ENCODE measurements around the gene CADM2. TPM values are rescaled to one million over a fixed set of nuclear protein-coding genes. Genes with fewer than 3 reads are reported as not detected.

The CADM2 gene
- total RNA-seq, 4 donors from 2014 or later: 1.7 to 34.7 (median 7.9) TPM

DNA sequence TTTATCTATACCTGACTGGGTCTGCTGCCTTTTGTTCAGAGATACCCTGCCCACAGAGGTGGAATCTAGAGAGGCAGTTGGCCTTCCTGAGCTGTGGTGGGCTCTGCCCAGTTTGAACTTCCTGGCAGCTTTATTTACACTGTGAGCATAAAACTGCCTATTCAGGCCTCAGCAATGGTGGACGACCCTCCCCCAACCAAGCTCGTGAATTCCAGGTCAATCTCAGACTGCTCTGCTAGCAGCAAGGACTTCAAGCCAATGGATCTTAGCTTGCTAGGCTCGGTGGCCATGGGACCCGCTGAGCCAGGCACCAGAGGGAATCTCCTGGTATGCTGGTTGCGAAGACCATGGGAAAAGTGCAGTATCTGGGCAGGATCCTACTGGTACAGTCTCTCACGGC, 270.2 kb downstream of the CADM2 start:
- ATAC-seq (ENCODE audit: low FRiP score) (no peak), DNase-seq (ENCODE audit: low spot score) (no peak)
- TF ChIP-seq, protein P1, sequence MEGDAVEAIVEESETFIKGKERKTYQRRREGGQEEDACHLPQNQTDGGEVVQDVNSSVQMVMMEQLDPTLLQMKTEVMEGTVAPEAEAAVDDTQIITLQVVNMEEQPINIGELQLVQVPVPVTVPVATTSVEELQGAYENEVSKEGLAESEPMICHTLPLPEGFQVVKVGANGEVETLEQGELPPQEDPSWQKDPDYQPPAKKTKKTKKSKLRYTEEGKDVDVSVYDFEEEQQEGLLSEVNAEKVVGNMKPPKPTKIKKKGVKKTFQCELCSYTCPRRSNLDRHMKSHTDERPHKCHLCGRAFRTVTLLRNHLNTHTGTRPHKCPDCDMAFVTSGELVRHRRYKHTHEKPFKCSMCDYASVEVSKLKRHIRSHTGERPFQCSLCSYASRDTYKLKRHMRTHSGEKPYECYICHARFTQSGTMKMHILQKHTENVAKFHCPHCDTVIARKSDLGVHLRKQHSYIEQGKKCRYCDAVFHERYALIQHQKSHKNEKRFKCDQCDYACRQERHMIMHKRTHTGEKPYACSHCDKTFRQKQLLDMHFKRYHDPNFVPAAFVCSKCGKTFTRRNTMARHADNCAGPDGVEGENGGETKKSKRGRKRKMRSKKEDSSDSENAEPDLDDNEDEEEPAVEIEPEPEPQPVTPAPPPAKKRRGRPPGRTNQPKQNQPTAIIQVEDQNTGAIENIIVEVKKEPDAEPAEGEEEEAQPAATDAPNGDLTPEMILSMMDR (IDR thresholded peaks at IDR 0.05): no peak

DNA sequence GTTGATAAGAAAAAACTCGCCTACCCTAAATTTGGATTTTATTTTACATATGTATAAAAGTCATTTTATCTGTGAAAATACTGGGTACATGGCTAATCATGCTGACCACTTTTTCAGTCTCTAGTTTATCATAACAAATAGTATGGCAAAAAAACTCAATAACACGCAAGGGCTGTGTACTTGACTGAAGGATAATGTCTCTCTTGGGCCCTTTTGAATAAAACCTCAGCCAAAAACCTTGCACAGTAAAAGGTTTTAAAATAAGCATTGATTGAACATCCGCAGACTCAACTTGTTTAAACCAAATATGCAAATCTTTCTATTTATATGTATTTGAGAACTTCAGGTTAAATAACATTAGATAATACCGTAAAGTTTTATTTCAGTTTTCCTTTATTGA, 285.3 kb downstream of the CADM2 start:
- DNase-seq (ENCODE audit: low spot score) (no peak), ATAC-seq (ENCODE audit: low FRiP score) (no peak)
- TF ChIP-seq, protein P1 (IDR thresholded peaks at IDR 0.05): no peak

DNA sequence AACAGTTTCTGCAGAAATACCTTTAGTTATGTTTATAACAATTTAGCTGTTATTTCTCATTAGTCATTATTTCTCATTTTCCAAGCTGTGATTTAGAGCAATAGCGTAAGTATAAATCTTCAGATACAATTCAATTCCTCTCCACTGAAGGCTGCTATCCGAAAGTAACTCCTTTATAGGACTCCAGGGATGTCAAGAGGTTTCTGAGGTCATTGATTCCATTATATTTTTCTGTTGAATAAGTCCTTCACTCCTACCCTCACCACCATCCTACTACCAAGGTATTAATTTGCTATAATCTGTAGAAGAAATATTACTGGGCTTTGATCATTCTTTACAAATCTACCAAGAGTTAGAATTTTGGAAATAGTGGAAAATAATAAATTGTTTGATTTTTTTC, 285.7 kb downstream of the CADM2 start:
- DNase-seq (ENCODE audit: low spot score) (no peak), ATAC-seq (ENCODE audit: low FRiP score) (no peak)
- TF ChIP-seq, protein P1 (IDR thresholded peaks at IDR 0.05): no peak

DNA sequence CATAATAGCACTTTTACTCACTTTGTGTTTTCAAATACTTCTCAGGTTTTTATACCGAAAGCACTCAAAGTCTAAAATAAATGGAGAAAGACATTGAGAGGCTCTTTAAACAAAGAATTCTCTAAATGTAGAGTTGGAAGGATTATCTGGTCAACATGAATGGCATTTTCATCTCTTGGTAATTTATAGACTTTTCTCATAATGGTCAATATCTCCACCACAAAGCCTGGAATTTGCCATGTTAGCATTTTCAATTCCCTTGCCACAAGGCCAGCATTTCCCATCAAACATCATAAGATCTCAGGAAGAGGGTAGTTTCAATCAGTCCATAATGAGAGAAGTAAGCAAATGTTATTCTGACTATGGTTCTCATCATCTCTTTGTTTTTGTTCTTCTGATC, 293.0 kb downstream of the CADM2 start:
- ATAC-seq (ENCODE audit: low FRiP score) (no peak), DNase-seq (ENCODE audit: low spot score) (no peak)
- TF ChIP-seq, protein P1 (IDR thresholded peaks at IDR 0.05): no peak

DNA sequence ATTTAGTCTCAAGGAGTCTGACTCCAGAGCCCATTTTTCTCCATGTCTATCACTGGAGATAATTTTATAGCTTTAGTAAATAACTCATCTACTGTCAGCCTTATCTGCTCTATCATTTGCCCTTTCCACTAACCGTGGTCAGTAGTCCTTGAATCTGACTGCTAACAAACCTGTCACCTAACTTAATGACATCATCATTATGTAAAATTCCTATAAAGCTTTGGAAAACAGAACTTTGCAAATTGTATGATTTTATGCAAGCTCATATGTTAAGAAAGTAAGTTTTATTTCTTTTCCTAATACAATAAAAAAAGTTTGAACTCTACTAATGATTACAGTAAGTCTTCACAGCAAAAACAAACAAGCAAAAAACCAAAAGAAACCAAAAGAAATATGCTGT, 293.9 kb downstream of the CADM2 start:
- DNase-seq (ENCODE audit: low spot score) (no peak), ATAC-seq (ENCODE audit: low FRiP score) (no peak)
- TF ChIP-seq, protein P1 (IDR thresholded peaks at IDR 0.05): no peak

DNA sequence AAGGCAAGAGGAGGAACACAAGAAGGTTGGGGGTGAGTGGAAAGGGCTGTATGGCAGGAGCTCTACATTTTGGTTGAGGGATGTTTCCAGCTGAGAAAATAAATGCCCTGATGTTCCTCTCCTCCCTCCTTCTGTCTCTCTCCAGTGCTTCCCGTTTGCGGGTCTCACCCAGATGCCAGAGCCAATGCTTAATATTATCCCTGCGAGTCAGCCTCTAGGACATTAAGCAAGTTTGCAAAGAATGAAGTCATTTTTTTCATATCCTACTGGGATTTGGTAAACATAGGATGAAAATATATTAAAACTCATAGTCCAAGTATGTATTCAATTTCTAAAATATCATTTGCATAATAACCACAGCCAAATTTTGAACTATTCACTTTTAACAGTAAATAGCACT, 295.9 kb downstream of the CADM2 start:
- no peak for DNase-seq (ENCODE audit: low spot score)
- no peak for ATAC-seq (ENCODE audit: low FRiP score)
- TF ChIP-seq, protein P1 (IDR thresholded peaks at IDR 0.05): no peak

DNA sequence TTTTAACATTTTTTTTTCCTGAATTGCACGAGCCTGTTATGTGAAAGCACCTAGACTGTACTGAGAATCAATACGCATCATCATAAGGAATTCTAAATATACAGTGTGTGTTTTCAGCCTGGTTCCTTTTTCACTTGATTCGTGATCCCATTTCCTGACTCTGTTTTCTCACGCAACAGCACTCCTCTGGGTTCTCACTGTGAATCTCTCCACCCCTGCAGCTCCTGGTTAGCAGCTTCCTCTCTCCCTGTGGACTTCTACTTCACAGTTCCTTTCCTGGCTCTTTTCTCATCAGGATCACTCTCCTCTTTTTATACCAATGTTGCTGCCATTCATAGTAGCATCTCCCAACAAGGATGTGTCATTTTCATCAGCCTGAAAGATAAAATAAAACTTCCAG, 297.2 kb downstream of the CADM2 start:
- TF ChIP-seq, protein P1 (IDR thresholded peaks at IDR 0.05): no peak
- DNase-seq (ENCODE audit: low spot score) (no peak), ATAC-seq (ENCODE audit: low FRiP score) (no peak)

Data from omental fat pad (tissue), 4 donors.